Esophagus muscularis mucosa (tissue), 4 donors: ENCODE results near the gene HOPX. TPM values are rescaled to one million over a fixed set of nuclear protein-coding genes. Genes with fewer than 3 reads are reported as not detected.
"Not testable (repeated sequence)": the region's sequence is repeated elsewhere in the genome, so short reads cannot be mapped to it uniquely, and the experiment has no call there.

Experiments
- DNase-seq: peaks from one replicate; pipeline ENCODE4 v3.0.0-alpha.2; 2017; ENCODE audit errors: extremely low spot score
- H3K27ac ChIP-seq, 4 donors: fragments of 200-600 bp; sonication (generic); replicated peaks in 1 of 4; 1 replicate in 3 of 4; 2 replicates in 1 of 4; pipeline ENCODE4 v1.5.1; 2016 to 2019; ENCODE audit warnings: mild to moderate bottlenecking in 1 of 4
- H3K27me3 ChIP-seq, 4 donors: fragments of 200-600 bp; sonication (generic); one replicate each; pipeline versions ENCODE4 v1.5.1 to v1.6.0; 2016 to 2019
- H3K36me3 ChIP-seq, 4 donors: fragments of 200-600 bp; sonication (generic); one replicate each; pipeline ENCODE4 v1.5.1; 2016 to 2019
- H3K4me1 ChIP-seq, 4 donors: fragments of 200-600 bp; sonication (generic); one replicate each; pipeline ENCODE4 v1.5.1; 2016 to 2019
- H3K4me3 ChIP-seq, 4 donors: fragments of 200-600 bp; sonication (generic); 1 replicate in 2 of 4; 2 replicates in 2 of 4; pipeline ENCODE4 v1.5.1; 2016 to 2019; ENCODE audit warnings: mild to moderate bottlenecking in 4 of 4, moderate library complexity in 1 of 4
- H3K9me3 ChIP-seq, 4 donors: fragments of 200-600 bp; sonication (generic); 1 replicate in 3 of 4; 2 replicates in 1 of 4; pipeline ENCODE4 v1.5.1; 2016 to 2019
- CTCF ChIP-seq, 3 experiments: fragments of 200-600 bp in 2 of 3; fragments of 450-650 bp in 1 of 3; sonication (generic) in 2 of 3; IDR thresholded peaks; one replicate each; pipeline ENCODE4 v1.5.1; 2017 to 2019; ENCODE audit warnings: antibody characterized with exemption in 3 of 3, mild to moderate bottlenecking in 2 of 3, moderate library complexity in 1 of 3
- EP300 ChIP-seq: sonication (generic); formaldehyde crosslinking; IDR thresholded peaks from one replicate; pipeline ENCODE4 v1.6.1; 2017; ENCODE audit warnings: antibody characterized with exemption
- POLR2A ChIP-seq: fragments of 450-650 bp; IDR thresholded peaks from one replicate; pipeline ENCODE4 v1.6.1; 2017; ENCODE audit warnings: antibody characterized with exemption, moderate library complexity, mild to moderate bottlenecking, low read depth
- POLR2AphosphoS5 ChIP-seq, 2 donors: sonication (generic); formaldehyde crosslinking; IDR thresholded peaks; one replicate each; pipeline ENCODE4 v1.6.1; 2017; ENCODE audit warnings: antibody characterized with exemption in 2 of 2
- WGBS: methylation state at CpG from one replicate; pipeline ENCODE4 v1.1.5; 2018; 5-methylcytosine and 5-hydroxymethylcytosine counted together
- intact Hi-C: fragments of 100-400 bp; cut with DNase I; formaldehyde crosslinking; loops from one replicate; pipeline ENCODE4 v1.15.1; 2023
- total RNA-seq, 4 donors: library from RNA; depleted of rRNA; stranded (reverse); fragments of >200 nt; gene quantifications; one replicate each; pipeline versions ENCODE4 v1.1.0 to v1.2.1, GENCODE V29; 2016

The HOPX gene
- total RNA-seq, 4 donors from 2014 or later: 5.1 to 11.9 (median 7.5) TPM

GRCh38 chr4:56677711-56678110 lies 3.4 kb downstream of the HOPX start:
- H3K27ac ChIP-seq: no peak overlapping the region
- DNase-seq: no peak
- no peaks in the 10 kb centered on the region for H3K9me3 ChIP-seq
- 70% methylated on average over 3 of the region's 4 CpGs for WGBS
- TF ChIP-seq POLR2A (no peak), EP300 (no peak), CTCF (IDR thresholded peaks at IDR 0.05) (no peak), POLR2AphosphoS5 (IDR thresholded peaks at IDR 0.05) (no peak)
- intact Hi-C loops: no loop called here
- no peaks in the 10 kb centered on the region for H3K36me3 ChIP-seq
- peaks cover 0 to 9% (median 0%) of the 10 kb centered on the region in 4 donors for H3K27me3 ChIP-seq
- no peak overlapping the region for H3K4me3 ChIP-seq
- H3K4me1 ChIP-seq: peaks cover 0 to 13% (median 9%) of the 10 kb centered on the region in 4 donors

GRCh38 chr4:56674984-56675383 lies 6.1 kb downstream of the HOPX start:
- TF ChIP-seq POLR2A (no peak), POLR2AphosphoS5 (IDR thresholded peaks at IDR 0.05) (no peak), CTCF (IDR thresholded peaks at IDR 0.05) (no peak), EP300 (no peak)
- Histone ChIP-seq H3K4me3 (no peak overlapping the region), H3K27ac (no peak overlapping the region), H3K27me3 (no peaks in the 10 kb centered on the region), H3K4me1 (peaks cover 0 to 6% (median 0%) of the 10 kb centered on the region in 4 donors), H3K9me3 (no peaks in the 10 kb centered on the region), H3K36me3 (no peaks in the 10 kb centered on the region)
- intact Hi-C loops: no loop called here
- no peak for DNase-seq
- 60% methylated on average over 3 of the region's 3 CpGs for WGBS

DNA sequence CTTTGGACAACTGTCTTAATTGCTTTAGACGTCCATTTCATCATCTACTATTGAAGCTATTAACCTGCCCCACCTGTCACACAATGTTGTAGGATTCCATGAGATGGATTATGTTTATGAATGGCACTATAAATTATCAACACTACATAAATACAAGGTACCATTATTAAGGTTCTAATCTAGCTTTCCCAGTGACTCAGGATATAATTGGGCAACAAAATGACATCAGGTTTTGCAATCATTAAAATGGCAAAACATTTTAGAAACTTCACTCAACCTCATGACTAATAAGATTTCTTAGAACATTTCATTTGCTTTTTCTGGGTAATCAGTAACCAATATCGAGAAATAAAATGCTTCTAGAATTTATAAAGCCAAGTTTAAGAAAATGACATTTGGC lies 9.2 kb downstream of the HOPX start:
- H3K4me1 ChIP-seq: no peaks in the 10 kb centered on the region
- no peak for DNase-seq
- TF ChIP-seq CTCF (IDR thresholded peaks at IDR 0.05) (no peak), POLR2AphosphoS5 (IDR thresholded peaks at IDR 0.05) (no peak), POLR2A (no peak), EP300 (no peak)
- 70% methylated on average over 2 of the region's 2 CpGs for WGBS
- H3K36me3 ChIP-seq: no peaks in the 10 kb centered on the region
- intact Hi-C loops: no loop called here
- peaks cover 0 to 9% (median 3%) of the 10 kb centered on the region in 4 donors for H3K9me3 ChIP-seq
- H3K4me3 ChIP-seq: no peak overlapping the region
- H3K27me3 ChIP-seq: no peaks in the 10 kb centered on the region
- H3K27ac ChIP-seq: no peak overlapping the region

GRCh38 chr4:56671373-56671772 lies 9.7 kb downstream of the HOPX start:
- TF ChIP-seq POLR2AphosphoS5 (IDR thresholded peaks at IDR 0.05): no peak
- no peak for TF ChIP-seq EP300
- TF ChIP-seq CTCF (IDR thresholded peaks at IDR 0.05): no peak
- TF ChIP-seq POLR2A: no peak
- Histone ChIP-seq H3K27me3 (no peaks in the 10 kb centered on the region), H3K4me1 (no peaks in the 10 kb centered on the region), H3K4me3 (no peak overlapping the region), H3K36me3 (no peaks in the 10 kb centered on the region), H3K27ac (no peak overlapping the region), H3K9me3 (peaks cover 0 to 9% (median 3%) of the 10 kb centered on the region in 4 donors)
- 88% methylated on average over 1 of the region's 1 CpG for WGBS
- no peak for DNase-seq
- intact Hi-C loops: no loop called here

- Histone ChIP-seq H3K27ac (no peak overlapping the region), H3K9me3 (peaks cover 0 to 9% (median 3%) of the 10 kb centered on the region in 4 donors), H3K4me1 (no peaks in the 10 kb centered on the region), H3K27me3 (peaks cover 0 to 5% (median 0%) of the 10 kb centered on the region in 4 donors), H3K36me3 (no peaks in the 10 kb centered on the region), H3K4me3 (no peak overlapping the region)
- no peak for TF ChIP-seq POLR2A
- no peak for TF ChIP-seq EP300
- TF ChIP-seq CTCF (IDR thresholded peaks at IDR 0.05): peak in 2 of 3 experiments; percentile 4 to 36
- TF ChIP-seq POLR2AphosphoS5 (IDR thresholded peaks at IDR 0.05): no peak
- intact Hi-C loops: no loop called here
- DNase-seq: no peak
- WGBS: 90% methylated on average over 4 of the region's 4 CpGs
These were observed 12.8 kb downstream of the HOPX start for GRCh38 chr4:56668267-56668666.

DNA sequence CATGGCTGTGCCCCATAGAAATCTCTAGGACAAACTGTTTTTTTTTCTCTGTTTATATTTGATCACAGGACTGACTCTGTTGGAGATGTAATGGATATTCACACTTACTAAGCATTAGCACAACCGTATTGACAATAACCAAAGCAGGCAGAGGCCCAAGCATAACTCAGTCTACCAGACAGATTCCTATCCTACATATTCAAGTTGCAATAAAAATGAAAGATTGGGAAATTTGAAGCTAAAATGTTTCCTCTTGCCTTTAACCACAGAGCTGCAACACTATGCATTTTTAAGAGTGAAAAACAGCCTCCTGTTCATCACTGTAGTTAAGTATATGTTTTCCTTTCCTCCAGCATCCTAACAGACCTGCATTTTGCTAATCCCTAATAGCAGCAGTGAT lies 13.7 kb downstream of the HOPX start:
- DNase-seq, H3K36me3 ChIP-seq, intact Hi-C loops, H3K27ac ChIP-seq, H3K4me3 ChIP-seq, H3K4me1 ChIP-seq, H3K9me3 ChIP-seq: not testable (repeated sequence)
- H3K27me3 ChIP-seq: peaks cover 0 to 10% (median 0%) of the 10 kb centered on the region in 4 donors
- WGBS: 63% methylated on average over 1 of the region's 1 CpG
